DOHH2 (cell line): ENCODE data around the gene DNASE2.

Experiments
- CTCF ChIP-seq: fragments of 200-600 bp; sonication (generic); IDR thresholded peaks from one replicate; pipeline ENCODE4 v1.5.1; 2014; ENCODE audit warnings: antibody characterized with exemption, mild to moderate bottlenecking, low read depth, low read length; ENCODE audit not compliant: poor library complexity, severe bottlenecking
- EZH2phosphoT487 ChIP-seq: fragments of 200-600 bp; sonication (generic); IDR thresholded peaks from 2 replicates; pipeline ENCODE4 v1.6.1; 2017; ENCODE audit warnings: borderline replicate concordance, mild to moderate bottlenecking, antibody characterized with exemption, low read length, moderate library complexity, mixed read lengths

- TF ChIP-seq CTCF, result no peak
- no peak for TF ChIP-seq EZH2phosphoT487
Observed at GRCh38 chr19:12893582-12893981, 12.3 kb upstream of the DNASE2 start.
